Activated CD8-positive, alpha-beta memory T cell treated with anti-CD3 and anti-CD28 coated beads for 4 hours (primary cell): ENCODE results near the gene F5.
"Not testable (repeated sequence)": the region's sequence is repeated elsewhere in the genome, so short reads cannot be mapped to it uniquely, and the experiment has no call there.

Experiments used
- DNase-seq, 2 donors: peaks; one replicate each; pipeline ENCODE4 v3.0.0-alpha.2; 2020; ENCODE audit warnings: low read depth in 2 of 2

F5 gene

GRCh38 chr1:169508432-169509338, 77.6 kb downstream of the F5 start:
- no peak for DNase-seq

- DNase-seq, result no peak
Measured at GRCh38 chr1:169507413-169507812, 78.9 kb downstream of the F5 start.

- not testable (repeated sequence) for DNase-seq
Measured at GRCh38 chr1:169503601-169504000, 82.7 kb downstream of the F5 start.

- no peak for DNase-seq
Measured at GRCh38 chr1:169499807-169500206, 86.5 kb downstream of the F5 start.

GRCh38 chr1:169497317-169497716, 89.0 kb downstream of the F5 start:
- DNase-seq, result no peak

- no peak for DNase-seq
Measured at GRCh38 chr1:169495916-169496315, 90.4 kb downstream of the F5 start.

GRCh38 chr1:169495046-169495775, 91.1 kb downstream of the F5 start:
- no peak for DNase-seq

- no peak for DNase-seq
Measured at GRCh38 chr1:169494343-169494742, 91.9 kb downstream of the F5 start.

- no peak for DNase-seq
Measured at GRCh38 chr1:169493251-169493650, 93.0 kb downstream of the F5 start.

- DNase-seq, result no peak
Measured at GRCh38 chr1:169491845-169492281, 94.4 kb downstream of the F5 start.

- DNase-seq, result no peak
Measured at GRCh38 chr1:169488157-169488556, 98.1 kb downstream of the F5 start.

- no peak for DNase-seq
Measured at GRCh38 chr1:169487561-169487960, 98.7 kb downstream of the F5 start.

- no peak for DNase-seq
Measured at GRCh38 chr1:169487133-169487532, 99.1 kb downstream of the F5 start.

- DNase-seq, result no peak
Measured at GRCh38 chr1:169486281-169487051, 99.8 kb downstream of the F5 start.

- peak; percentile 86 to 89 for DNase-seq
Measured at GRCh38 chr1:169485431-169486280, 100.6 kb downstream of the F5 start, which contains the start of gene SLC19A2. SLC19A2 (minus strand) TSS chr1:169485944; CDS start chr1:169485766, 178 bp downstream.

GRCh38 chr1:169484683-169485430, 101.4 kb downstream of the F5 start:
- no peak for DNase-seq

GRCh38 chr1:169484101-169484500, 102.2 kb downstream of the F5 start:
- DNase-seq, result no peak

- DNase-seq, result no peak
Measured at GRCh38 chr1:169483500-169483966, 102.7 kb downstream of the F5 start.

GRCh38 chr1:169479363-169480066, 106.8 kb downstream of the F5 start:
- no peak for DNase-seq
